Right renal cortex interstitium (tissue), 3 donors: ENCODE measurements around the gene OR52H1. TPM values are rescaled to one million over a fixed set of nuclear protein-coding genes. Genes with fewer than 3 reads are reported as not detected.

Experiments
- polyA plus RNA-seq, 3 donors: library from polyadenylated mRNA; unstranded; fragments of 120-200 nt; gene quantifications; one replicate each; pipeline ENCODE4 v1.2.1, GENCODE V29; 2013; ENCODE audit not compliant: insufficient read length in 3 of 3

OR52H1 gene
- polyA plus RNA-seq, 3 donors = not detected

Other genes with a start within 250 kb of the OR52H1 start
- under 1 TPM in 1 of 3 donors, not detected in 2; 0.22 TPM for gene OR51B4, start 246.6 kb downstream of the OR52H1 start, polyA plus RNA-seq
- gene OR51B2, start 224.2 kb downstream of the OR52H1 start, polyA plus RNA-seq = not detected
- gene OR51B5, start 205.0 kb downstream of the OR52H1 start, polyA plus RNA-seq = under 1 TPM; 0.14 to 0.49 (median 0.14) TPM
- gene OR51B6, start 197.0 kb downstream of the OR52H1 start, polyA plus RNA-seq = not detected
- gene OR51M1, start 164.7 kb downstream of the OR52H1 start, polyA plus RNA-seq = not detected
- not detected for gene OR51Q1, start 126.4 kb downstream of the OR52H1 start, polyA plus RNA-seq
- gene OR51I1, start 107.0 kb downstream of the OR52H1 start, polyA plus RNA-seq = not detected
- gene OR51I2, start 99.2 kb downstream of the OR52H1 start, polyA plus RNA-seq = not detected
- not detected for gene OR52D1, start 59.9 kb downstream of the OR52H1 start, polyA plus RNA-seq
- not detected for gene UBQLN3, start 38.6 kb downstream of the OR52H1 start, polyA plus RNA-seq
- under 1 TPM; 0.43 to 0.57 (median 0.43) TPM for gene UBQLNL, start 31.8 kb downstream of the OR52H1 start, polyA plus RNA-seq
- not detected for gene OR52B6, start 32.3 kb upstream of the OR52H1 start, polyA plus RNA-seq
- gene TRIM6, start 48.1 kb upstream of the OR52H1 start, polyA plus RNA-seq = 10 to 100 TPM; 15.8 to 64.3 (median 50.1) TPM
- gene TRIM34, start 76.5 kb upstream of the OR52H1 start, polyA plus RNA-seq = 10 to 100 TPM in 1 of 3 donors, 1 to 10 TPM in 2; 6.7 to 11.4 (median 8.8) TPM
- 10 to 100 TPM; 35.7 to 44.1 (median 44.0) TPM for gene TRIM5, start 136.5 kb upstream of the OR52H1 start, polyA plus RNA-seq
- 1 to 10 TPM; 7.0 to 9.9 (median 7.3) TPM for gene TRIM22, start 141.2 kb upstream of the OR52H1 start, polyA plus RNA-seq
- gene OR56B1, start 187.9 kb upstream of the OR52H1 start, polyA plus RNA-seq = not detected
- not detected for gene OR52N4, start 205.7 kb upstream of the OR52H1 start, polyA plus RNA-seq
- gene OR52N5, start 234.8 kb upstream of the OR52H1 start, polyA plus RNA-seq = not detected
- gene OR52N1, start 242.7 kb upstream of the OR52H1 start, polyA plus RNA-seq = not detected